Anterior cingulate cortex (tissue), 58 donors: ENCODE results near the gene NEURL2.

Experiments used
- DNase-seq, 58 donors: peaks; one replicate each; lab custom pipeline; 2025; lab: John Stamatoyannopoulos, UW

NEURL2 gene

GRCh38 chr20:45921337-45922189 lies 30.6 kb upstream of the NEURL2 start:
- no peak for DNase-seq

GRCh38 chr20:45920462-45921336 lies 29.7 kb upstream of the NEURL2 start:
- no peak for DNase-seq

GRCh38 chr20:45919542-45920399 lies 28.8 kb upstream of the NEURL2 start:
- DNase-seq: no peak

GRCh38 chr20:45918779-45919537 lies 27.9 kb upstream of the NEURL2 start:
- DNase-seq: no peak

GRCh38 chr20:45918182-45918737 lies 27.3 kb upstream of the NEURL2 start:
- DNase-seq: peak in 4 of 58 donors; percentile 9 to 45 (median 24)

GRCh38 chr20:45917790-45918141 lies 26.8 kb upstream of the NEURL2 start:
- DNase-seq: peak in 23 of 58 donors; percentile 5 to 58 (median 16)

- no peak for DNase-seq
These were observed 22.1 kb upstream of the NEURL2 start for GRCh38 chr20:45913116-45913515.

GRCh38 chr20:45912344-45912682 lies 21.3 kb upstream of the NEURL2 start:
- no peak for DNase-seq

- DNase-seq: peak in 56 of 58 donors; percentile 7 to 85 (median 70)
These were observed 20.7 kb upstream of the NEURL2 start, which contains the start of gene PLTP for GRCh38 chr20:45911486-45912343. Gene PLTP, minus strand, starts transcription at chr20:45912155. Its CDS starts 703 bp downstream, at chr20:45911452.

GRCh38 chr20:45910670-45911485 lies 19.9 kb upstream of the NEURL2 start:
- peak; percentile 10 to 93 (median 75) for DNase-seq

GRCh38 chr20:45909817-45910669 lies 19.0 kb upstream of the NEURL2 start:
- no peak for DNase-seq

GRCh38 chr20:45909336-45909808 lies 18.4 kb upstream of the NEURL2 start:
- DNase-seq: no peak

GRCh38 chr20:45908084-45908483 lies 17.1 kb upstream of the NEURL2 start:
- DNase-seq: no peak

GRCh38 chr20:45907219-45907948 lies 16.4 kb upstream of the NEURL2 start:
- DNase-seq: no peak

GRCh38 chr20:45905505-45906079 lies 14.6 kb upstream of the NEURL2 start:
- DNase-seq: no peak
